Adrenal gland (tissue), 12 donors: ENCODE data around the gene SOS1. TPM values are rescaled to one million over a fixed set of nuclear protein-coding genes. Genes with fewer than 3 reads are reported as not detected.

Source experiments
- DNase-seq, 7 donors: peaks; one replicate each; pipeline ENCODE4 v3.0.0-alpha.2; 2019 to 2020
- H3K27ac ChIP-seq, 5 donors: fragments of 200-600 bp; sonication (generic) in 4 of 5; 1 replicate in 3 of 5; 2 replicates in 2 of 5; pipeline versions ENCODE4 v1.5.1 to v1.8.0; 2016 to 2020; ENCODE audit warnings: mild to moderate bottlenecking in 1 of 5
- H3K27me3 ChIP-seq: fragments of 200-600 bp; 2 replicates; pipeline ENCODE4 v1.8.0; 2021
- H3K36me3 ChIP-seq, 2 donors: fragments of 200-600 bp; replicated peaks in 1 of 2; 1 replicate in 1 of 2; 2 replicates in 1 of 2; pipeline versions ENCODE4 v1.5.1 to v1.8.0; 2018 to 2022
- H3K4me1 ChIP-seq, 2 donors: fragments of 200-600 bp; replicated peaks in 1 of 2; 1 replicate in 1 of 2; 2 replicates in 1 of 2; pipeline versions ENCODE4 v1.5.1 to v1.8.0; 2018 to 2021
- H3K4me3 ChIP-seq, 4 donors: fragments of 200-600 bp; sonication (generic) in 3 of 4; one replicate each; pipeline ENCODE4 v1.5.1; 2016 to 2018
- H3K9me3 ChIP-seq, 3 donors: fragments of 200-600 bp; sonication (generic) in 1 of 3; replicated peaks in 1 of 3; 1 replicate in 2 of 3; 2 replicates in 1 of 3; pipeline versions ENCODE4 v1.5.1 to v1.8.0; 2016 to 2021
- CTCF ChIP-seq, 6 experiments: fragments of 450-650 bp in 4 of 6; fragments of 200-600 bp in 2 of 6; sonication (generic) in 1 of 6; IDR thresholded peaks; 1 replicate in 5 of 6; 2 replicates in 1 of 6; pipeline versions ENCODE4 v1.5.1 to v1.8.0; 2016 to 2021; ENCODE audit warnings: antibody characterized with exemption in 6 of 6, mild to moderate bottlenecking in 2 of 6, moderate library complexity in 1 of 6
- POLR2A ChIP-seq, 2 donors: fragments of 450-650 bp; IDR thresholded peaks; one replicate each; pipeline ENCODE4 v1.6.1; 2017; ENCODE audit warnings: antibody characterized with exemption in 2 of 2, mild to moderate bottlenecking in 2 of 2, moderate library complexity in 1 of 2
- WGBS, 4 donors: extraction: QIAGEN DNeasy Blood & Tissue Kit in 2 of 4; methylation state at CpG; one replicate each; pipeline versions ENCODE4 v1.1.5 to v1.1.7; 2013 to 2017; 5-methylcytosine and 5-hydroxymethylcytosine counted together
- intact Hi-C, 2 donors: fragments of 100-400 bp; cut with DNase I; formaldehyde crosslinking; loops; one replicate each; pipeline versions ENCODE4 v1.14.1 to v1.15.0; 2022 to 2023
- polyA plus RNA-seq, 3 donors: library from polyadenylated mRNA; stranded (reverse); fragments of 200-250 nt in 2 of 3; fragments of 350-450 nt in 1 of 3; fragmentation: Illumina TruSeq in 1 of 3; extraction: RNeasy Lipid Tissue Mini Kit (QIAGEN cat#74804) in 1 of 3; gene quantifications; one replicate each; pipeline ENCODE4 v1.2.3, GENCODE V29; 2013 to 2014
- total RNA-seq, 9 donors: library from RNA; depleted of rRNA in 4 of 9; stranded (reverse); fragments of >200 nt in 4 of 9; fragments of 120-200 nt in 1 of 9; fragmentation: NEBNext Ultra II Directional in 1 of 9; extraction: Animal tissue kit (Norgen Biotek cat#: 25700) in 1 of 9; gene quantifications; one replicate each; pipeline versions ENCODE4 v1.1.0 to v1.2.4, GENCODE V29; 2013 to 2023
- donor health status: healthy with polysubstance abuse.
- donor health status: Bipolar disorder and iron deficiency.
- donor health status: DM: yes; HTN: yes; CAD: no.
- donor health status: DM: no; HTN: no; CAD: no.
- donor health status: DM: no; HTN: no; CAD: no.
- donor health status: DM: yes; HTN: yes; CAD: no.

SOS1 gene
- total and polyA plus RNA-seq, 12 donors, result 6.4 to 42.0 (median 26.5) TPM

- TF ChIP-seq CTCF (IDR thresholded peaks at IDR 0.05), result no peak
- TF ChIP-seq POLR2A (IDR thresholded peaks at IDR 0.05), result no peak
Observed at GRCh38 chr2:38981670-38982357, 139.0 kb downstream of the SOS1 start.

DNA sequence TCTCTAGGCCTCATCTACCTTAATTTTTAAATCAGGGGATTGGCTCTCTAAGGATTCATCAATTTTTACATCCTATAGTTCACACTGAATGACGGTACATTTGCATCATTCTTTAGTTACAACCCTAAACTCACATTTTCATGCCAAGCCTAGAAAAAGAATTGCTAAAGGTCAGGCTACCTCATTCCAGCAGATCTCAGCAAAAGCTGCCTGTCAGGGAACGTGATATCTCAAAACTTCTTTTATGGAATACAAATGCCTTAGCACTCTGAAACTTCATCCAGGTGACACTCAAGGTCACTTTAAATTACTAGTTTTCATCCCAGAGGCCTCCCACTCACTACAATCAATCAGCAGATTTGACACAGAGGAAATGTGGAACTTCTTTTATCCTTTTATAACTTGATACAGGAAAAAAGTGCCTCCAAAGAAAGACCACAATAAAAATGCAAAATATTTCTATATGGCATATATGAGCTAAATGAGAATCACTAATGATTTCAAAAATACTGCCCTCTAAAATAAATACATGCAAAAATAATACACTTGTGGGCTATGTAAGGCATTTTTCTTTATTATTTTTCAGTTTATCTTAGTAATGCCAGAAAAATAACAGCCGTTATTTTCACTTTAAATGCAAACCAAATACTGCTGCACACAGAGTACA is 139.7 kb downstream of the SOS1 start:
- Histone ChIP-seq H3K27me3 (no peaks in the 10 kb centered on the region), H3K4me3 (no peak overlapping the region), H3K27ac (no peak overlapping the region), H3K4me1 (no peaks in the 10 kb centered on the region), H3K36me3 (peaks cover 0 to 15% of the 10 kb centered on the region in 2 donors), H3K9me3 (peaks cover 0 to 7% (median 0%) of the 10 kb centered on the region in 3 donors)
- intact Hi-C loops, result no loop called here
- WGBS, 4 donors, result 74 to 83% (median 79%) methylated on average over 3 of the region's 3 CpGs
- DNase-seq, result no peak
- TF ChIP-seq CTCF (IDR thresholded peaks at IDR 0.05), result no peak
- no peak for TF ChIP-seq POLR2A (IDR thresholded peaks at IDR 0.05)

More at GRCh38 chr2:38981670-38982357, 139.0 kb downstream of the SOS1 start:
- Histone ChIP-seq H3K4me3 (no peak overlapping the region), H3K27ac (no peak overlapping the region), H3K36me3 (peaks cover 0 to 15% of the 10 kb centered on the region in 2 donors), H3K27me3 (no peaks in the 10 kb centered on the region), H3K9me3 (peaks cover 0 to 7% (median 0%) of the 10 kb centered on the region in 3 donors), H3K4me1 (no peaks in the 10 kb centered on the region)
- DNase-seq, result no peak
- WGBS, 4 donors, result 94 to 97% (median 96%) methylated on average over 8 of the region's 8 CpGs
- intact Hi-C loops, result no loop called here

DNA sequence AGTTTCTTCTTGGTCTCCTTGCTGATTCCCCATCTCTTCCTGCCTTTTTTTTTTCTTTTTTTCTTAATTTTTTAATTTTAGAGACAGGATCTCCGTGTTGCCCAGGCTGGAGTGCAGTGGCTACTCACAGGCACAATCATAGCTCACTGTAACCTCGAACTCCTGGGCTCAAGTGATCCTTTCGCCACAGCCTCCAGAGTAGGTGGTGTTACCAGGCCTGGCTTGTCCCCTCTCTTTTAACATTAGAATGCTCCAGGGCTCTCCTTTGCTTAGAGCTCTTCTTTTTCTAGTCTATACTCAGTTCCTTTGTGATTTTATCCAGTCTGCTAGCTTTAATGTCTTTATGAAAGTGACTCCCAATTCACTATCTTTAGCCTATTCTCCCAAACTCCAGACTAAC is 141.9 kb downstream of the SOS1 start:
- WGBS, 4 donors, result 95 to 97% (median 96%) methylated on average over 3 of the region's 3 CpGs
- no peaks in the 10 kb centered on the region for H3K27me3 ChIP-seq
- H3K27ac ChIP-seq, result no peak overlapping the region
- TF ChIP-seq POLR2A (IDR thresholded peaks at IDR 0.05) (no peak), CTCF (IDR thresholded peaks at IDR 0.05) (no peak)
- H3K4me3 ChIP-seq, result no peak overlapping the region
- no peak for DNase-seq
- peaks cover 0 to 4% of the 10 kb centered on the region in 2 donors for H3K36me3 ChIP-seq
- peaks cover 0 to 7% (median 0%) of the 10 kb centered on the region in 3 donors for H3K9me3 ChIP-seq
- intact Hi-C loops, result no loop called here
- H3K4me1 ChIP-seq, result no peaks in the 10 kb centered on the region

- Histone ChIP-seq H3K36me3 (no peaks in the 10 kb centered on the region), H3K27ac (no peak overlapping the region), H3K9me3 (peaks cover 0 to 7% (median 0%) of the 10 kb centered on the region in 3 donors), H3K27me3 (no peaks in the 10 kb centered on the region), H3K4me1 (no peaks in the 10 kb centered on the region), H3K4me3 (no peak overlapping the region)
- intact Hi-C loops, result no loop called here
- DNase-seq, result no peak
- TF ChIP-seq CTCF (IDR thresholded peaks at IDR 0.05) (no peak), POLR2A (IDR thresholded peaks at IDR 0.05) (no peak)
- 82 to 85% (median 84%) methylated on average over 5 of the region's 5 CpGs for WGBS, 4 donors
Observed at GRCh38 chr2:38978296-38978903, 142.5 kb downstream of the SOS1 start.
